Astrocyte (in vitro differentiated cells and primary cell): ENCODE results near the gene OSTN.

Source experiments
- EZH2 ChIP-seq: IDR thresholded peaks from 2 replicates; pipeline ENCODE4 v1.6.1; 2012; ENCODE audit warnings: mild to moderate bottlenecking, low read length, inconsistent platforms; ENCODE audit not compliant: insufficient read depth
- TF ChIP-seq, protein P1 (sequence below): IDR thresholded peaks from 2 replicates; pipeline ENCODE4 v1.5.1; 2011; ENCODE audit warnings: low read depth, mild to moderate bottlenecking, inconsistent platforms, low read length, moderate library complexity; ENCODE audit not compliant: insufficient read depth

DNA sequence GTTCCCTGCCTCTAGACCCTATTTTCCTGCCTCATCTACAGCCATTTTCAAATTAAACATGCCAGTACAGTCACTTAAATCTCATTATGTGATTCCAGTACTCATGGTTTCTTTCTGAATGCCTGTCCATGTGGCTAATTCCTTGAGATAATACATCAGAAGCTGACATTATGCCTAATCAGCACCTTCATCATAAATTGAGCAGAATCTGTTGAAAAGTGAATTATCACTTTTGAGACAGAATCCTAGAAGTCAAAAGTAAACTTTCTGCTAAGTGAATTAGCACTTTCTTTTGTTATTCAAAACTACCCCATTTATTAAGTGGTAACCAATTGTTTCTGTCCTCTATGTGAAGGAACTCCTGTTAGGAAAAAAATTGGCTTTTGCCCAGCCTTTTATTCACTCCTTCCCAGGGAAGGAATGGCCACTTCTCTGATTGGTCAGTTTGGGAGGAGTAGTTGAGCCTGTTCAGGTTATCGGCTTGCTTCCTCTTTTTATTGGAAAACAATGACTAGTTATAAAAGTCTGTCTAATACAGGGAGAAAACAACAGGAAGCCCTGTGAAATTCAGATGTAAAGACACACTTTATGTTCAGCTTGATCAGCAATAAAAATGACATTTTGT lies 40.5 kb downstream of the OSTN start:
- TF ChIP-seq, protein P1, sequence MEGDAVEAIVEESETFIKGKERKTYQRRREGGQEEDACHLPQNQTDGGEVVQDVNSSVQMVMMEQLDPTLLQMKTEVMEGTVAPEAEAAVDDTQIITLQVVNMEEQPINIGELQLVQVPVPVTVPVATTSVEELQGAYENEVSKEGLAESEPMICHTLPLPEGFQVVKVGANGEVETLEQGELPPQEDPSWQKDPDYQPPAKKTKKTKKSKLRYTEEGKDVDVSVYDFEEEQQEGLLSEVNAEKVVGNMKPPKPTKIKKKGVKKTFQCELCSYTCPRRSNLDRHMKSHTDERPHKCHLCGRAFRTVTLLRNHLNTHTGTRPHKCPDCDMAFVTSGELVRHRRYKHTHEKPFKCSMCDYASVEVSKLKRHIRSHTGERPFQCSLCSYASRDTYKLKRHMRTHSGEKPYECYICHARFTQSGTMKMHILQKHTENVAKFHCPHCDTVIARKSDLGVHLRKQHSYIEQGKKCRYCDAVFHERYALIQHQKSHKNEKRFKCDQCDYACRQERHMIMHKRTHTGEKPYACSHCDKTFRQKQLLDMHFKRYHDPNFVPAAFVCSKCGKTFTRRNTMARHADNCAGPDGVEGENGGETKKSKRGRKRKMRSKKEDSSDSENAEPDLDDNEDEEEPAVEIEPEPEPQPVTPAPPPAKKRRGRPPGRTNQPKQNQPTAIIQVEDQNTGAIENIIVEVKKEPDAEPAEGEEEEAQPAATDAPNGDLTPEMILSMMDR: no peak
- TF ChIP-seq EZH2: no peak
